Neutrophil (primary cell): Measurements from ENCODE around the gene CEACAM6.
"Not testable (repeated sequence)": the region's sequence is repeated elsewhere in the genome, so short reads cannot be mapped to it uniquely, and the experiment has no call there.

Source experiments
- H3K27ac ChIP-seq: fragments of 200-600 bp; sonication (generic); 2 replicates; pipeline ENCODE4 v1.5.1; 2016; ENCODE audit warnings: mild to moderate bottlenecking, moderate library complexity
- H3K27me3 ChIP-seq: fragments of 200-600 bp; sonication (generic); 2 replicates; pipeline ENCODE4 v1.6.0; 2016; ENCODE audit warnings: mild to moderate bottlenecking
- H3K36me3 ChIP-seq: fragments of 200-600 bp; sonication (generic); 2 replicates; pipeline ENCODE4 v1.5.1; 2017
- H3K4me1 ChIP-seq, 2 experiments: fragments of 200-600 bp in 1 of 2; sonication (generic) in 1 of 2; 1 replicate in 1 of 2; 2 replicates in 1 of 2; pipeline versions ENCODE4 v1.5.1 to v1.6.1; 2013 to 2016; ENCODE audit warnings: low read depth in 1 of 2, low read length in 1 of 2, mild to moderate bottlenecking in 1 of 2, moderate library complexity in 1 of 2; ENCODE audit not compliant: control insufficient read depth in 1 of 2, insufficient read depth in 1 of 2
- H3K4me3 ChIP-seq, 2 experiments: fragments of 200-600 bp in 1 of 2; sonication (generic) in 1 of 2; 1 replicate in 1 of 2; 2 replicates in 1 of 2; pipeline ENCODE4 v1.5.1; 2013 to 2016; ENCODE audit warnings: low read depth in 1 of 2, low read length in 1 of 2, mild to moderate bottlenecking in 1 of 2, moderate library complexity in 1 of 2
- H3K9me3 ChIP-seq: fragments of 200-600 bp; sonication (generic); 2 replicates; pipeline ENCODE4 v1.5.1; 2016
- TF ChIP-seq, protein P1 (sequence below): fragments of 200-600 bp; sonication (generic); IDR thresholded peaks from 2 replicates; pipeline ENCODE4 v1.5.1; 2016; ENCODE audit warnings: antibody characterized with exemption

Gene CEACAM6

DNA sequence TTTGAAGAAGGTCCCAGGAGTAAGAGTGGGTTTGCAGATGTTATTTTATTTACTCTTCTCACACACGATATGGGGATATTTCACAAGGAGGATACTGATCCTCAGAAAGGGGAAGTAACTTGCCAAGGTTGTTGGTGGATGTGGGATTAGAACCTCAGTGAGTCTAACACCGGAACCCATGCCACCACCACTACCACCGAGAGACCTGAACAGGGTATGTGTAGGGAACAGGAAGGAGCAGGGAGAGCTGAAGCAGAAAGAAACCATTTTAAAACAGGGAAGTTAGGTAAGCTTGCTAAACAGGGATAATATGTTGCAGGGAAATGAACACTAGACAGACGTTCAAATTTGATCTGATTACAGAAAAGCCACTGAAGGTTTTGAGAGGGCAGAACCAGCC, 29.4 kb downstream of the CEACAM6 start:
- H3K27ac ChIP-seq: peak overlapping the region; percentile 79
- peaks cover 41 to 45% of the 10 kb centered on the region in 2 experiments for H3K4me1 ChIP-seq
- H3K4me3 ChIP-seq: peak overlapping the region; percentile 45 to 54
- H3K9me3 ChIP-seq: no peaks in the 10 kb centered on the region
- H3K27me3 ChIP-seq: no peaks in the 10 kb centered on the region
- TF ChIP-seq, protein P1, sequence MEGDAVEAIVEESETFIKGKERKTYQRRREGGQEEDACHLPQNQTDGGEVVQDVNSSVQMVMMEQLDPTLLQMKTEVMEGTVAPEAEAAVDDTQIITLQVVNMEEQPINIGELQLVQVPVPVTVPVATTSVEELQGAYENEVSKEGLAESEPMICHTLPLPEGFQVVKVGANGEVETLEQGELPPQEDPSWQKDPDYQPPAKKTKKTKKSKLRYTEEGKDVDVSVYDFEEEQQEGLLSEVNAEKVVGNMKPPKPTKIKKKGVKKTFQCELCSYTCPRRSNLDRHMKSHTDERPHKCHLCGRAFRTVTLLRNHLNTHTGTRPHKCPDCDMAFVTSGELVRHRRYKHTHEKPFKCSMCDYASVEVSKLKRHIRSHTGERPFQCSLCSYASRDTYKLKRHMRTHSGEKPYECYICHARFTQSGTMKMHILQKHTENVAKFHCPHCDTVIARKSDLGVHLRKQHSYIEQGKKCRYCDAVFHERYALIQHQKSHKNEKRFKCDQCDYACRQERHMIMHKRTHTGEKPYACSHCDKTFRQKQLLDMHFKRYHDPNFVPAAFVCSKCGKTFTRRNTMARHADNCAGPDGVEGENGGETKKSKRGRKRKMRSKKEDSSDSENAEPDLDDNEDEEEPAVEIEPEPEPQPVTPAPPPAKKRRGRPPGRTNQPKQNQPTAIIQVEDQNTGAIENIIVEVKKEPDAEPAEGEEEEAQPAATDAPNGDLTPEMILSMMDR: peak; percentile 17
- no peaks in the 10 kb centered on the region for H3K36me3 ChIP-seq

DNA sequence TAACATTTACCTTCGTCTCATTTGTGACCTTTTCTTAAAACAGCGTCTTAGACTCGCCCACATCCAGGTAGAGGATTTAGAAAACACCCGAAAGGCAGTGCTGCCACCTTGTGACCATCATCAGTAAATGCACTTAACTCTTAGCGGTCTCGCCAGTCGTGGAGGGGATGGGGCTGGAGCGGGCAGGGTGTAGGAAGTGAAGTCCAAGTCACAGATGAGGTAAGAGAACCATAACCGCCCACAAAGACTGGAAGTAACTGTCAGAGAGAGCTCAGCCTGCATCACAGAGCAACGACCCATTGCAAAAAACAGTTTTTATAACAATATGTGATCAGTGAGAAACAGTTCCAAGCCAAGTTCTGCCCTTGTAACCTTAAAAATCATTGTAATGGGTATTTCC, 30.3 kb downstream of the CEACAM6 start:
- Histone ChIP-seq H3K9me3 (no peaks in the 10 kb centered on the region), H3K27me3 (no peaks in the 10 kb centered on the region), H3K27ac (peak overlapping the region; percentile 79), H3K4me3 (peak overlapping the region; percentile 45 to 54), H3K4me1 (peaks cover 41 to 45% of the 10 kb centered on the region in 2 experiments), H3K36me3 (no peaks in the 10 kb centered on the region)
- TF ChIP-seq, protein P1: peak; percentile 89

DNA sequence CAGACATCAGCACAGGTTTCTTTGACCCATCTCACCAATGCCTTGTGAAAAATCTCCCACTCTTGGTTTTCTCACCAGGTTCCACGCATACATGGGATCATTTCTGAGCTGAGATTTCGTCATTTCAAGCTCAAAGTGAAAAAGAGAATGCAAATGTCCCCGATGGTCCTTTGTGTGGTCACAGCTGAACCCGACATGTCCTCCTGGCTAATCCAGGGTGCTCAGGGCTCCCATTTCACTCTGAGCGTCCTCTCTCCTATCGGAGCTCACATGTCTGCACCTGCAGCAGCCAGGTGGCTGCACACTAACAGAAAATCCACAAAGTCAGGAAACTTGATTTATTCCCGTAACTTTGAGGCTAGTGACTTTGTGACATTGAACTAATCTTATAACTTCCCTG, 31.7 kb downstream of the CEACAM6 start:
- Histone ChIP-seq H3K4me1 (peaks cover 41 to 45% of the 10 kb centered on the region in 2 experiments), H3K9me3 (no peaks in the 10 kb centered on the region), H3K27ac (peak overlapping the region; percentile 79), H3K36me3 (no peaks in the 10 kb centered on the region), H3K27me3 (no peaks in the 10 kb centered on the region), H3K4me3 (no peak overlapping the region)
- TF ChIP-seq, protein P1: no peak

DNA sequence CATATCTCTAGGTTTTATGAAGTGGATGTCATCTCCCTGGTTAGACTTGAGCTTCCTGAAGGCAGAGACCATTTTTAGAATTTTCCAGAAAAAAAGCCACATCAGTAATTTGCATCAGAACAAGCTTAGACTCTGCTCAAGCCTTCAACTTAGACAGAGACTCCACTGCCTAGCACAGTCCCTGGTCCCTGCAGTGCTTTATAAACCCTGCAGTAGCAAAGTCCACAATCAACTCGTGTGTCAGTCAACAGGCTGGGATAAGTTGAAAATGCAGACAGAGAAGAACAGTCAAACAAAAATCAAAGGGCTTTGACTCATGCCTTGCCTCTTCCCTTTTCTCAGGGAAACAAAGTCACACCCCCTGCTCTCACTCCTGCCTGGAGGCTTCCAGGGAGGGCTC, 33.2 kb downstream of the CEACAM6 start:
- H3K4me3 ChIP-seq, H3K27ac ChIP-seq, H3K27me3 ChIP-seq, H3K9me3 ChIP-seq, H3K36me3 ChIP-seq: not testable (repeated sequence)
- H3K4me1 ChIP-seq: peaks cover 45 to 51% of the 10 kb centered on the region in 2 experiments

DNA sequence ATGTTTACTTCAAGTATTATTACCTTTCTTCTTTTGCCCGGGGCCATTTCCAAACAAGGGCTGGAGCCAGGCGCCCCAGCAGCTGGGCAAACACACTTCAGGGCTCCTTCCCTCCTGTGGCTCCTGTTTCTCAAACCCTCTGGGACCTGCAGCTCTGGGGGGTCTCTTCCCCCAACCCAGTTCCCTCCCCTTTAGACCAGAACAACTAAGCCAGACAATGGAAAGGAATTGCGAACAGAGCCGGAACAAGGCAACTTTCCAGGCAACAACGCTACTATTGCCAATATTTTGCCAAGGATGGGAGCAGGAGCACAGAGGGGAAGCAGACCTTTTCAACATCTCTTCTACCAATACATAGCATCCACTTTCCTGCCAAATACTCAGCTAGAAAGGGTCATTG, 33.7 kb downstream of the CEACAM6 start:
- not testable (repeated sequence) for H3K4me3 ChIP-seq, H3K36me3 ChIP-seq, H3K9me3 ChIP-seq, H3K27ac ChIP-seq, H3K27me3 ChIP-seq
- peaks cover 41 to 52% of the 10 kb centered on the region in 2 experiments for H3K4me1 ChIP-seq

DNA sequence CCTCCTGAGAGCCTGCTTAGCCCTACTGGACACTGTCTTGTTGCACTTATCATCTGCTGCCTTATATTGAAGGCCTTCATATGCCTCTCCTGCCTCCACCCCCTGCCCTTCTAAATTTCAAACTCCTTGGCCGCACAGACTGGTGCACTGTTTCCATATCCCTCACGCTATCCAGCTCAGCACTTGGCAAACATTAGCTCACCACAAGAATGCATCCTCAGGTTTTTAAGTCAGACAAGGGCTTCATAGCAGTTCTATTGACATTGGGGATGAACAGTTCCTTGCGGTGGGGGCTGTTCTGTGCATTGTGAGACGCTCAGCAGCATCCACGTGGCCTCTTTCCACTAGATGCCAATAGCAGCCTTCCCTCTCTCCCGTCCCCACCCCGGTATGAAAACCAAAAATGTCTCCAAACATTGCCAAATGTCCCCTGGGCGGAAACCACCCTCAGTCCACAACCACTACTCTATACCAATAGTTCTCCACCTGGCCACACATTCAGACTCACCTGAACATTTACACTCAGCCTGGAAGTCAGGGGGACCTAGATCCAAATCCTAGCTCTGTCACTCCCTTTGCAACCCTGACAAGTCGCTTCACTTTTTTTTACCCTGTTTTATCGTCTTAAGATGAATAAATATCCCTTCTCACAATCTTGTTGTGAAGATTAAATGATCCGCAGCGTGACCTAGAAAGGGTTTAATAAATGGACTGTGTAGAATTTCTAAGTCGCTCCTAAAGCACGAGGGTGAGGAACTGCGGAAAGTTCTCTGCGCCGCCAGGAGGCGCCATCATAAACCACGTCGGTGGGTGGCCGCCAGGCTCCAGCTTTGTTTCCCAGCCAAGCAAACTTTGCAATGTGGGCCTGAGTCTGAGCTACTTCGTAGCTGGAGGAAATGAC, 37.4 kb downstream of the CEACAM6 start:
- TF ChIP-seq, protein P1: peak; percentile 90
- Histone ChIP-seq H3K36me3 (peaks cover 5% of the 10 kb centered on the region), H3K27ac (no peak overlapping the region), H3K9me3 (no peaks in the 10 kb centered on the region), H3K4me1 (peaks cover 42 to 47% of the 10 kb centered on the region in 2 experiments), H3K27me3 (no peaks in the 10 kb centered on the region), H3K4me3 (no peak overlapping the region)
